ENCODE results near the gene FASTKD1. TPM values are rescaled to one million over a fixed set of nuclear protein-coding genes. Genes with fewer than 3 reads are reported as not detected.

The FASTKD1 gene
- polyA plus RNA-seq, 1 of the 3 experiments (the other 2 are of a cell fraction): 8.7 TPM

DNA sequence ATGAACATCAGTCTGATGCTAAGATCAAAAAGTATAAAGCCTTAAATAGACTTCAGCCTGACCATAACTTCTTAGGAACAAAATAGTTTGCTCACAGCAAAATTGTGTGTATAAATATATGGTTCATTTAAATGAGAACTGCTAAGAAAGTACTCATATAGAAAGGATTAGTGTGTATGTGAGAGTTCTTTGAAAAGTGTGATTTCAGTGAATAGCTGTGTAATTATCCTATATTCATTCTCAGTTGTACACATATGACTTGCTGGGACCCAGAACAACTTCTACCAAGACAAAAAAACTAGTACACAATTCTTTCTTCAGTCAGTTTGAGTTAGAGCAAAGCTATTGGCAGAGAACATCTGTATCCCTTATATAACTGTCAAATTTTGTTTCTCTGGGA lies 87.2 kb downstream of the FASTKD1 start:
- CTCF ChIA-PET: no interaction called here
- Histone ChIP-seq H4K20me1 (ENCODE audit: insufficient read depth) (no peaks in the 10 kb centered on the region), H3K9ac (no peak overlapping the region), H3K27me3 (ENCODE audit: insufficient read depth) (no peaks in the 10 kb centered on the region), H3K4me2 (no peak overlapping the region), H3K27ac (ENCODE audit: low read depth in 2 of 2, low read length in 1 of 2) (no peak overlapping the region), H3F3A (replicated peaks; ENCODE audit: insufficient read depth) (no peaks in the 10 kb centered on the region), H2AFZ (ENCODE audit: low read depth) (no peak overlapping the region), H3K4me3 (ENCODE audit: low read depth in 2 of 2, low read length in 1 of 2) (no peak overlapping the region), H3K36me3 (replicated peaks in 1 of 2; ENCODE audit: control insufficient read depth in 1 of 2, insufficient read depth in 2 of 2, low read length in 1 of 2) (peaks cover 54 to 58% of the 10 kb centered on the region in 2 experiments), H3K4me1 (ENCODE audit: control insufficient read depth in 1 of 2, insufficient read depth in 2 of 2, low read depth in 1 of 2, low read length in 1 of 2) (no peaks in the 10 kb centered on the region), H3K9me3 (no peaks in the 10 kb centered on the region), H3K79me2 (ENCODE audit: insufficient read depth) (no peaks in the 10 kb centered on the region), H3K9me2 (no peaks in the 10 kb centered on the region)
- no peak for TF ChIP-seq TCF12 (IDR thresholded peaks at IDR 0.05)
- no peak for TF ChIP-seq NFIC (IDR thresholded peaks at IDR 0.05; ENCODE audit: borderline replicate concordance)
- TF ChIP-seq TAF1 (IDR thresholded peaks at IDR 0.05; ENCODE audit: borderline replicate concordance, low read depth, low read length): no peak
- DNase-seq: no peak
- POLR2A ChIA-PET: no interaction called here

- Histone ChIP-seq H3K27ac (ENCODE audit: low read depth in 2 of 2, low read length in 1 of 2) (no peak overlapping the region), H4K20me1 (ENCODE audit: insufficient read depth) (no peaks in the 10 kb centered on the region), H3K9me2 (no peaks in the 10 kb centered on the region), H3K4me2 (no peak overlapping the region), H3K4me3 (ENCODE audit: low read depth in 2 of 2, low read length in 1 of 2) (no peak overlapping the region), H3K9ac (no peak overlapping the region), H3K36me3 (replicated peaks in 1 of 2; ENCODE audit: control insufficient read depth in 1 of 2, insufficient read depth in 2 of 2, low read length in 1 of 2) (peaks cover 48 to 53% of the 10 kb centered on the region in 2 experiments), H3K27me3 (ENCODE audit: insufficient read depth) (no peaks in the 10 kb centered on the region), H3K79me2 (ENCODE audit: insufficient read depth) (no peaks in the 10 kb centered on the region), H2AFZ (ENCODE audit: low read depth) (no peak overlapping the region), H3F3A (replicated peaks; ENCODE audit: insufficient read depth) (no peaks in the 10 kb centered on the region), H3K9me3 (no peaks in the 10 kb centered on the region), H3K4me1 (ENCODE audit: control insufficient read depth in 1 of 2, insufficient read depth in 2 of 2, low read depth in 1 of 2, low read length in 1 of 2) (no peaks in the 10 kb centered on the region)
- CTCF ChIA-PET: no interaction called here
- POLR2A ChIA-PET: no interaction called here
- no peak for TF ChIP-seq JUND (IDR thresholded peaks at IDR 0.05)
- no peak for TF ChIP-seq GATA2 (CRISPR knock-in tag; IDR thresholded peaks at IDR 0.05)
- no peak for TF ChIP-seq POLR2AphosphoS5 (IDR thresholded peaks at IDR 0.05; ENCODE audit: low read depth, low read length)
- no peak for TF ChIP-seq MEF2A (IDR thresholded peaks at IDR 0.05; ENCODE audit: borderline replicate concordance, low read depth)
- TF ChIP-seq TEAD4 (IDR thresholded peaks at IDR 0.05; ENCODE audit: borderline replicate concordance, insufficient read depth): no peak
- TF ChIP-seq, protein P1, sequence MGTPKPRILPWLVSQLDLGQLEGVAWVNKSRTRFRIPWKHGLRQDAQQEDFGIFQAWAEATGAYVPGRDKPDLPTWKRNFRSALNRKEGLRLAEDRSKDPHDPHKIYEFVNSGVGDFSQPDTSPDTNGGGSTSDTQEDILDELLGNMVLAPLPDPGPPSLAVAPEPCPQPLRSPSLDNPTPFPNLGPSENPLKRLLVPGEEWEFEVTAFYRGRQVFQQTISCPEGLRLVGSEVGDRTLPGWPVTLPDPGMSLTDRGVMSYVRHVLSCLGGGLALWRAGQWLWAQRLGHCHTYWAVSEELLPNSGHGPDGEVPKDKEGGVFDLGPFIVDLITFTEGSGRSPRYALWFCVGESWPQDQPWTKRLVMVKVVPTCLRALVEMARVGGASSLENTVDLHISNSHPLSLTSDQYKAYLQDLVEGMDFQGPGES (IDR thresholded peaks at IDR 0.05; ENCODE audit: low read depth, low read length): no peak
- TF ChIP-seq REST (IDR thresholded peaks at IDR 0.05; ENCODE audit: low read depth, low read length): no peak
- 93% methylated on average over 1 of the region's 1 CpG for WGBS (ENCODE audit: low lambda C conversion rate)
- no peak for DNase-seq
Observed at GRCh38 chr2:169485650-169486138, 88.0 kb downstream of the FASTKD1 start.

Measured in SK-N-SH (cell line).